Dermis blood vessel endothelial cell (primary cell): ENCODE measurements around the gene CDC123. TPM values are rescaled to one million over a fixed set of nuclear protein-coding genes. Genes with fewer than 3 reads are reported as not detected.
"Not testable (repeated sequence)": the region's sequence is repeated elsewhere in the genome, so short reads cannot be mapped to it uniquely, and the experiment has no call there.

Experiments used
- DNase-seq: peaks from one replicate; pipeline ENCODE4 v3.0.0; 2010
- total RNA-seq: library from RNA; depleted of rRNA; stranded (reverse); fragments of >200 nt; gene quantifications from 2 replicates; pipeline ENCODE4 v1.2.3, GENCODE V29; 2014

Gene CDC123
- total RNA-seq, 1 donor from 2014 or later: 149 TPM

DNA sequence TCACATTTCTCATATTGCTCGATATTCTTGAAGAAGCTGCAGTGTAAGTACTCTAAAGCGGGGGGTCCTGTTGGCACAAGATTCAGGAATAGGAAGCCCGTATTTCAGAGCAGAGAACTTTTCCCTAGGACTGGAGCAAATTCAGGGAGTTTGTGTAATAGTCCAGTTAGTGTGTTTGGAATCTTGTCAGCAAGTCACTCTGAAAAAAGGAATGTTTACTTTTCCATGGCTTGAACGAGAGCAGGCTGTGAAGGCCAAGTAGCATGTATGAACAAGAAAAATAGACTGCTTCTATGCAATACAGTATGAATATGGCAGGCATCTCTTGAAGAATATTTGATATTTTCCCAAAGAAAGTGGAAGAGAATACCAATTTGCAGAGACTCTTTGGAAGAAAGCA lies 39.8 kb downstream of the CDC123 start:
- DNase-seq: no peak

DNA sequence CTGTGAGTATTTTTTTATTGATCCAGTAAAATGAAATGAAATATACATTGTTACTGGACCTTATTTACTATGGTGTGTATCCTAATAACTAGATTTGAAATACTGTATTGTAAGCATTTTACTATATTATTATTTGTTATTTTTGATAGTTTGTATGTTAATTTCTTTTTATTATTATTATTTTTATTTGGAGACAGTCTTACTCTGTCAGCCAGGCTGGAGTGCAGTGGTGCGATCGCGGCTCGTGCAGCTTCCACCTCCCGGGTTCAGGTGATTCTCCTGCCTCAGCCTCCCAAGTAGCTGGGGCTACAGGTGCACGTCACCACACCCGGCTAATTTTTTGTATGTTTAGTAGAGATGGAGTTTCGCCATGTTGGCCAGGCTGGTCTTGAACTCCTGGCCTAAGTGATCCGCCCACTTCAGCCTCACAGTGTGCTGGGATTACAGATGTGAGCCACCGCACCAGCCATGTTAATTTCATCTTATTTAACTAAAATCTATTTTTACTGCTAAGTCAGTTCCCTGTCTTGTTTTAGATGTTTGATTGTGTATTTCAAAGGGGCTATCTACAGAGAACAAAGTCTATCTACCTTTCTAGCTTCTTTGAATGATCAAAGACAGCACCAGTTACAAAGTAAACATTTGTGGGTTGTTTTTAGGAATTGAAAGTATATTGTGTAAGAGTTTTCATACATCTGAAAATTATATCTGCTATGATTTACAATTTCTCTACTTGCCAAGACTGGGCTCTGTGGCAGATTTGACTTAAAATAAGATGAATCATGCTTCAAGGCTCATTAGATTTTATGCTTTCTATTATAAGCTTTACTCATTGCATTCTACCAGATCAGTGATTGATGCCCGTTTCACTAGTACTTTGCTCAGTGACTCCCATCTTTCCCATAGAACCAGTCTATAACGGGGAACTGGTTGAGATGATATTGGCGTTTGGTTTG lies 41.6 kb downstream of the CDC123 start:
- DNase-seq: no peak

GRCh38 chr10:12238821-12239220 lies 42.8 kb downstream of the CDC123 start:
- no peak for DNase-seq

DNA sequence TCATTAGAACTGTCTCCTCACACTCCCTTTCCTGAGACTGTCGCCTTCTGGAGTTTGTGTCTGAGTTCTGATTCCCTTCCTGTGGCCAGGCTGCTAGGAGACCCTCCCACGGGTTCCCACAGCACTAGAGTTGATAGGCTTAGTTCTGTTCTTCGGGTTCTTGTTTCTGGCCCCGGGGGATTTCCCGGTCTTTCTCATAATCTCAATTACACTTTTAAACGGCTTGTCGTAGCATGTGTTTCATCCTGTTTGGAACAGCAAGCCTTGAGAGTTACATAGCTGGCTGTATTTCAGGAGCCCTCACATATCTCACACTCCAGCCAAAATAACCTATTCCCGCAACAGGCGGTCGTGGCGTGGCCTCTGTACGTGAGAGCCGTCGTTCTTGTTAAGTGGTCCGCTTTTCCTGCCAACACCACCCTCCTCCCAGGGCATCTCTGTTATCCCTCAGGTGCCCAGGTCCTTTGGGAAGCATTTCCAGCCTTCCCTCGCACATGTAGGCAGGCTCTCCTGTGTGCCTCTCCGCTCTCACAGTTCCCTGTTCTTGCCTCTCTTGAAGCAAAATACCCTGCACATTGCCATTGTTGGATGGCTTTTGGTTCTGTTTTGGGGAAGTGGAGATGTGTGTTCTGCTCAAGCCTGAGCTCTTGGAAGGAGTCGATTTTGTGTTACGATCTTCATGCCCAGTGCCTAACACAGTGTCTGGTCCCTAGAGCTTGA lies 46.0 kb downstream of the CDC123 start:
- peak; percentile 27 for DNase-seq

DNA sequence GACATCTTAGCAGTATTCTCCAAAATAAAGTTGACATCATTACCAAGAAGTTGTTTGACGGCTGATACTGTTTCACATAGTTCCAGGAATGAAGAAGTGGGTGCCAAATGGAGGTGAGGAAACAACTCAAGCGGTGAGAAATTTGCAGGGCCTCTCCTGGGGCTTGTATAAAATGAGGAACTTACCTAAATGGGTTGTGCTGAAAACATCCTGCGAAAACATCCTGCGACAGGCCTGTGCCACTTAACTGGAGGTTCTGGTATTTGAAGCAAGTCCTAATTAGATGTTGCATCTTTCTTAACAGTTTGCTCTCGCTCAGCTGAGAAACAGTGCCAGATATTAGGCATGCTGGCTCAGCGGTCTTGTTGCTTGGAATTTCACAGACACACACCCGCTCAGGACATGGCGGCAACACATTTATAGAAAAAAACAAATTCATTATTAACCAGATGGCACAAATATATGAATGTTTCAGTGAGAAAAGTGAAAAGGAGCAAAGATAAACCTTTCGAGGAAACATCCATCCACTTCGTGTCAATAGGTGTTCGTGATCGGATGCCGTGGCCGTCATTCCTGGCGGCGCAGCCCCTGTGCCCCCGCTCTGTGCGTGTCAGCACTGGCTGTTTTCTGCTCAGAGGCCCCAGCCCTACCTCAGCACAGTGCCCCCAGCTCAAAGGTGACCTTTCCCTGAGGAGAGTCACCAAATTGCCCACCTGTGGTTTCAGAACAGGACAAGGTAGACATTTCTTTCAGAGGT lies 48.1 kb downstream of the CDC123 start:
- no peak for DNase-seq

DNA sequence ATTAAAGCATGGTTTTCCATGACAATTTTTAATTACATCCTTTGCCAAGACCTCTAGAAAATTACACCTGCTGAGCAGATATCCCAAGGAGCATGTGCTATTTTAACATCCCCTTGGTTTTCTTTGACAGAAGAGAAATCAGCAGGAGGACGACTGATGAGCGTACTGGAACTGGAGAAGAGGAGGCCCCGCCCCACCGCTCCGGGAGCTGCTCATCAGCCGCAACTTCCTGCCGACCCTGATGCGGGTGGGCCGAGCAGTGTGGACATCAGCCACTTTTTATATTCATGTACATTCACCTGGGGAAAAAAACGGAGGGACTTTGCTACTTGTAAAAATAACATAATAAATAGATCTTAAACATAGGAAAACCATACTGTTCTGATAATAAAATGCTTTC lies 54.2 kb downstream of the CDC123 start:
- no peak for DNase-seq

GRCh38 chr10:12250702-12251101 lies 54.7 kb downstream of the CDC123 start:
- not testable (repeated sequence) for DNase-seq

- no peak for DNase-seq
Observed at GRCh38 chr10:12251581-12251980, 55.6 kb downstream of the CDC123 start.

DNA sequence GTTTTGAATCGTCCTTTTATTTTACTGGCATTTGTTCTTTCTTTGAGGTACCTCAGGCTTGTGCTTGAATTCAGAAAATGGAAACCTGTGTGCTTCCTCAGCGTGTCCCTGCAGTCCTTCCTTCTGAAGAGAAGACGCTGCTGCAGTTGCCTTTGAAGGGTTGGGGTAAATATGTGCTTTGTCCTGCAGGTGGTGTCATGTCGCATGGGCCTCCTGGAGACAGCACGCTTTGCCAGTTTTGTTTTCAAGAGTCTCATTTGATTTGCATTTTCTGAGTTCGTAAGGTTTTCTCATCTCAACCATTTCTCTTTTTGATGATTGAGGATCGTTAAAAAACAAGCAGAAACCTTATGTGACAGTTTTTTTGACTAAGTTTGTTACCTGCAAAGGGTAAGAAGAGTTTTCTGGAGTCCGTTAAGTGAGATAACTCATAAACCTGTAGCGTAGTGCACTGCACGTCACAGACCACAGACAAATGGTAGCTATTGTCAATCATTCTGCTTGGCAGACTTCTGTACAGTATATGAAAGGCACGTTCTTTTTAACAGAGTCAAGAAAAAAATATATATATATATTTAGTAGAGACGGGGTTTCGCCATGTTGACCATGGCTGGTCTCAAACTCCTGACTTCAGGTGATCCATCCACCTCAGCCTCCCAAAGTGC lies 57.0 kb downstream of the CDC123 start:
- DNase-seq: peak; percentile 23

- DNase-seq: no peak
Observed at GRCh38 chr10:12255048-12255447, 59.1 kb downstream of the CDC123 start.

- DNase-seq: no peak
Observed at GRCh38 chr10:12259988-12260387, 64.0 kb downstream of the CDC123 start.

GRCh38 chr10:12262278-12262981 lies 66.4 kb downstream of the CDC123 start:
- DNase-seq: no peak

- peak; percentile 79 for DNase-seq
Observed at GRCh38 chr10:12264204-12264940, 68.4 kb downstream of the CDC123 start.

DNA sequence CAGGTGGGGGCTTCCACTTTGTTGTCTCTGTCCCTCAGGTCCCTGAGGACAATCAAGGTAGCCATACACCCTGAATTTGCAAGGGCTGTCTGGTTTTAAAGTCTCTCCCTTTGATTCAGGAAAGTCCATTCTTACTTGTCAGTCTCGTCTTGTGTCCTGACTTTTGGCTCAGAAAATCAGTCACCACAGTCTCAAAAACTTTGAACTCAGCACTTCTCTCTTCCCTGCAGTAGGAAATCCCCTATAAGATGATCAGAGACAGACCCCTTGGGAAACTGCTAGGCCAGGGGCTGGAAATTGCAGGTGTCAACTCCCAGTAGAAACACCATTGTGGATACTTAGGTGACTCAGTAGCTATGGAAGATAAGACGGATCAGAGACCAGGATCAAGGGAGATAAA lies 73.1 kb downstream of the CDC123 start:
- no peak for DNase-seq

DNA sequence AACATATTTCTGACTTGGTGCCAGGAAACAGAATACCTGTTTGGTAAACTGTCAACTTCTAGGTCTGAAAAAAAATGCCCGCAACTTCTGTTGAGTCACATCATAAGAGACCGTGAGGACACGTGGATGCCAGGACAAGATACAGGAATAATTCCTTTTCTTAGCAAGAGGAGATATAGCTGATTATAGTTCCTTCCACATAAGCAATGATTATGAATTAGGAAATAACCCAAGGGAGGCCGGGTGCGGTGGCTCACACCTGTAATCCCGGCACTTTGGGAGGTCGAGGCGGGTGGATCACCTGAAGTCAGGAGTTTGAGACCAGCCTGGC lies 75.2 kb downstream of the CDC123 start:
- no peak for DNase-seq

GRCh38 chr10:12277862-12278261 lies 81.9 kb downstream of the CDC123 start:
- DNase-seq: not testable (repeated sequence)

DNA sequence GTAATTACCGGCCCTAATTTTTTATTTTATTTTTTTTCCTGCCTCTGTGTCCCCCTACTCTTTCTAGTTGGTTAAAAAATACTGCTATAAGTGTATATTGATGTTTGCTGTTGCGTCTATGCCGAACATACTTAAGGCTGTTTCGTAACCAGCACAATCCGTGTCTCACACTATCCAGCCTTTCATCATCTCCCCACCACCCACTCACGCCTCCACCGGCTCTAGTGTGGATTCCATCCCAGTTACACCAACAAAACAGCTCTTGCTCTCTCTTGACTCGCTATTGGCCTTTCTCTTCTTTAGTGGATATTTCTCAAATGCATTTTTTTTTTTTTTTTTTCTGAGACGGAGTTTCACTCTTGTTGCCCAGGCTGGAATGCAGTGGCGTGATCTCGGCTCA lies 83.3 kb downstream of the CDC123 start:
- no peak for DNase-seq

DNA sequence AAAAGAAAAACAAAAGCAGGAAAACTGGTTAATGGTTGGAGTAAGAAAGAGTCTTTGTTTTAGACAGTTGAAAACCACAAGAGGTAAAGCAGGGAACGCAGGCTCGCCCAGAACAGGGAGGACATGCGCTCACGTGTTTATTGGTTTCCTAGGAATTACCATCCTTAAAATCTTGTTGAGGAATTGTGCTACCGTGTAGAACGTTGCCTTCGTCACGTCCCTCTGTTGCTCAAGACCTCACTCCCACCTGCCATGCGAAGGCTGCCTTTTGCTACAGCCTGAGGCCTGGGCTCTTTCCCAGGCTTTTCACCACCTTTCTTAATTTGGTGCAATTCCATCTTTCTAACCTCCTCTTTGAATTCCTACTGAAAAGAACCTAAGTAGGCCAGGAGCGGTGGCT lies 91.8 kb downstream of the CDC123 start:
- no peak for DNase-seq

DNA sequence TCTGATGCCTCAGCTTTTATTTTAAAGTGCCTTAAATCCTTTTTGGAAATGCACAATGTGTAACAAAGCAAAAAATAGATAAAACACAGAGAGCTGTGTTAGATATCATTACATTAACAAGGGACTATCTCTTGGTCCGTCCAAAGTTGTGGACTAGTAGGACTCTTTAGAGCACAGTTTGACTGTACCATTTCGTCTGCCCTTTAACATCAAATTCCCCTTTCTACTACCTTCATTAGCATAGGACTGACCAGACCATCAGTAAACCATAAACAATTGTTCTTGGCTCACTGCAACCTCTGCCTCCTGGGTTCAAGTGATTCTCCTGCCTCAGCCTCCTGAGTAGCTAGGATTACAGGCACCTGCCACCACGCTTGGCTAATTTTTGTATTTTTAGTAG lies 101.8 kb downstream of the CDC123 start:
- DNase-seq: not testable (repeated sequence)

DNA sequence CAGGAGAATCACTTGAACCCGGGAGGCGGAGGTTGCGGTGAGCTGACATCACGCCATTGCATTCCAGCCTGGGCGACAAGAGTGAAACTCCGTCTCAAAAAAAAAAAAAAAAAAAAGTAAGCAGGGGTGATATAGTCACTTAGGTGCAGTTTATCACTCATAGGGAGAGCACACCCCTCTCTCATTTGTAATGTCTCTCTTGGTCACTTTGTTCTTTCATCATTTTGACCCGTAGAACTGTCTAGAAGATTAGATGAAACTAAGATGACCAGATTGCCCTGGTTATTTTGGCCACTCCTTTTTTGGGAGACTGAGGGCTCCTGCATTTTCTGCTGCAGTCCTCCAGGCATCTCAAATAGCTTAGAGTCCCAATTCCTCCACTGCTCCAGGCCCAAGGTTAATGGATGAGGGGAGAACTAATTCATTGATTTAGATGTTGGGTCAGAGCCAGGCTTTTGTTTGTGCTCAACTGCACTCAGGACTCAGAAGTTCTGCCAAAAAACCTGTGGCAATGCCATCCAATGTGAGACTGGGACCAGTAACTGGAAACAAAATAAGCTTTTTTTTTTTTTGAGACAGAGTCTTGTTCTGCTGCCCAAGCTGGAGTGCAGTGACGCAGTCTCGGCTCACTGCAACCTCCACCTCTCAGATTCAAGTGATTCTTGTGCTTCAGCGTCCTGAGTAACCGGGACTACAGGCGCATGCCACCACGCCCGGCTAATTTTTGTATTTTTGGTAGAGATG lies 103.4 kb downstream of the CDC123 start:
- no peak for DNase-seq
